H9 (cell line): ENCODE results near the gene TTC27. TPM values are rescaled to one million over a fixed set of nuclear protein-coding genes. Genes with fewer than 3 reads are reported as not detected.

ENCODE experiments used
- DNase-seq: peaks from one replicate; pipeline ENCODE4 v3.0.0-alpha.2; 2017
- H2AFZ ChIP-seq: one replicate; pipeline ENCODE4 v1.6.1; 2013; ENCODE audit warnings: mild to moderate bottlenecking, low read length, control low read depth, moderate library complexity
- H2AK5ac ChIP-seq: 2 replicates; pipeline ENCODE4 v1.6.1; 2013; ENCODE audit warnings: low read length, control low read depth, mixed read lengths; ENCODE audit not compliant: insufficient read length
- H2BK120ac ChIP-seq: one replicate; pipeline ENCODE4 v1.6.1; 2013; ENCODE audit warnings: low read depth, mild to moderate bottlenecking, low read length, control low read depth, inconsistent platforms; ENCODE audit not compliant: poor library complexity, severe bottlenecking
- H2BK12ac ChIP-seq: 2 replicates; pipeline ENCODE4 v1.6.1; 2013; ENCODE audit warnings: low read length, control low read depth, mixed read lengths, low read depth; ENCODE audit not compliant: insufficient read length
- H2BK15ac ChIP-seq: 2 replicates; pipeline ENCODE4 v1.6.1; 2013; ENCODE audit warnings: low read depth, low read length, control low read depth
- H2BK20ac ChIP-seq: one replicate; pipeline ENCODE4 v1.6.1; 2013; ENCODE audit warnings: low read depth, mild to moderate bottlenecking, low read length, control low read depth, inconsistent platforms; ENCODE audit not compliant: poor library complexity, severe bottlenecking
- H2BK5ac ChIP-seq: 2 replicates; pipeline ENCODE4 v1.6.1; 2013; ENCODE audit warnings: low read length, control low read depth, mixed read lengths; ENCODE audit not compliant: insufficient read length
- H3K14ac ChIP-seq: 2 replicates; pipeline ENCODE4 v1.6.1; 2013; ENCODE audit warnings: low read length, control low read depth; ENCODE audit not compliant: insufficient read depth
- H3K18ac ChIP-seq: 2 replicates; pipeline ENCODE4 v1.6.1; 2013; ENCODE audit warnings: low read depth, mild to moderate bottlenecking, mixed read lengths, low read length, control low read depth; ENCODE audit not compliant: insufficient read length
- H3K23ac ChIP-seq: 2 replicates; pipeline ENCODE4 v1.6.1; 2013; ENCODE audit warnings: low read length, control low read depth, mixed read lengths, low read depth; ENCODE audit not compliant: insufficient read length
- H3K23me2 ChIP-seq: 2 replicates; pipeline ENCODE4 v1.6.1; 2013; ENCODE audit warnings: low read depth, mild to moderate bottlenecking, mixed read lengths, low read length, control low read depth; ENCODE audit not compliant: insufficient read length, poor library complexity, severe bottlenecking
- H3K27ac ChIP-seq: 2 replicates; pipeline ENCODE4 v1.5.1; 2013; ENCODE audit warnings: low read length, control low read depth, mixed read lengths, low read depth; ENCODE audit not compliant: insufficient read length
- H3K27me3 ChIP-seq: 2 replicates; pipeline ENCODE4 v1.6.1; 2013; ENCODE audit warnings: low read length, control low read depth, inconsistent platforms; ENCODE audit not compliant: insufficient read depth
- H3K4ac ChIP-seq: 2 replicates; pipeline ENCODE4 v1.6.1; 2013; ENCODE audit warnings: low read depth, mild to moderate bottlenecking, control low read depth, inconsistent platforms, low read length, moderate library complexity
- H3K4me1 ChIP-seq: 2 replicates; pipeline ENCODE4 v1.6.1; 2013; ENCODE audit warnings: low read length, control low read depth, inconsistent platforms; ENCODE audit not compliant: insufficient read depth
- H3K4me2 ChIP-seq: 2 replicates; pipeline ENCODE4 v1.6.1; 2013; ENCODE audit warnings: low read length, control low read depth, mixed read lengths; ENCODE audit not compliant: insufficient read length, insufficient read depth
- H3K56ac ChIP-seq: 2 replicates; pipeline ENCODE4 v1.6.1; 2013; ENCODE audit warnings: low read depth, mild to moderate bottlenecking, mixed read lengths, low read length, control low read depth; ENCODE audit not compliant: insufficient read length
- H3K79me1 ChIP-seq: 2 replicates; pipeline ENCODE4 v1.6.1; 2013; ENCODE audit warnings: low read depth, mild to moderate bottlenecking, moderate library complexity, low read length, control low read depth, inconsistent platforms; ENCODE audit not compliant: insufficient read depth, poor library complexity, severe bottlenecking
- H3K79me2 ChIP-seq: 2 replicates; pipeline ENCODE4 v1.6.1; 2013; ENCODE audit warnings: low read length, control low read depth, inconsistent platforms; ENCODE audit not compliant: insufficient read depth
- H3K9ac ChIP-seq: 2 replicates; pipeline ENCODE4 v1.6.1; 2013; ENCODE audit warnings: low read length, control low read depth, mixed read lengths; ENCODE audit not compliant: insufficient read length; ENCODE audit errors: extremely low read depth
- H3K9me3 ChIP-seq: one replicate; pipeline ENCODE4 v1.6.1; 2013; ENCODE audit warnings: low read depth, low read length, inconsistent platforms; ENCODE audit not compliant: control insufficient read depth
- H3T11ph ChIP-seq: one replicate; pipeline ENCODE4 v1.6.1; 2013; ENCODE audit warnings: mild to moderate bottlenecking, low read length, control low read depth, inconsistent platforms
- H4K20me1 ChIP-seq: one replicate; pipeline ENCODE4 v1.6.1; 2013; ENCODE audit not compliant: control insufficient read depth, insufficient read length, insufficient read depth
- H4K5ac ChIP-seq: 2 replicates; pipeline ENCODE4 v1.6.1; 2013; ENCODE audit warnings: low read depth, mild to moderate bottlenecking, mixed read lengths, low read length, control low read depth; ENCODE audit not compliant: insufficient read length
- H4K8ac ChIP-seq: replicated peaks from 2 replicates; pipeline ENCODE4 v1.6.1; 2013; ENCODE audit warnings: low read length, control low read depth, mixed read lengths, low read depth; ENCODE audit not compliant: insufficient read length
- H4K91ac ChIP-seq: 2 replicates; pipeline ENCODE4 v1.6.1; 2013; ENCODE audit warnings: low read depth, mild to moderate bottlenecking, moderate library complexity, mixed read lengths, low read length, control low read depth; ENCODE audit not compliant: insufficient read length
- H3K27ac Mint-ChIP-seq, 3 experiments: 2 replicates in 2 of 3; 3 replicates in 1 of 3; pipeline ENCODE4 v1.8.0; 2020 to 2021; ENCODE audit warnings: mixed read lengths in 3 of 3, mild to moderate bottlenecking in 1 of 3, moderate library complexity in 1 of 3
- H3K27me3 Mint-ChIP-seq: 2 replicates; pipeline ENCODE4 v1.8.0; 2021; ENCODE audit warnings: low read depth, mild to moderate bottlenecking, moderate library complexity, mixed read lengths
- H3K36me3 Mint-ChIP-seq, 3 experiments: 2 replicates in 2 of 3; 3 replicates in 1 of 3; pipeline ENCODE4 v1.8.0; 2020 to 2021; ENCODE audit warnings: low read depth in 3 of 3, mixed read lengths in 3 of 3; ENCODE audit not compliant: insufficient read depth in 1 of 3
- H3K4me1 Mint-ChIP-seq, 2 experiments: 2 replicates each; pipeline ENCODE4 v1.8.0; 2020; ENCODE audit warnings: mixed read lengths in 2 of 2
- H3K4me3 Mint-ChIP-seq, 2 experiments: 2 replicates in 1 of 2; 3 replicates in 1 of 2; pipeline ENCODE4 v1.8.0; 2020 to 2021; ENCODE audit warnings: mild to moderate bottlenecking in 2 of 2, mixed read lengths in 2 of 2, moderate library complexity in 1 of 2
- H3K9me3 Mint-ChIP-seq, 2 experiments: 2 replicates in 1 of 2; 3 replicates in 1 of 2; pipeline ENCODE4 v1.8.0; 2020; ENCODE audit warnings: mild to moderate bottlenecking in 2 of 2, mixed read lengths in 2 of 2, moderate library complexity in 1 of 2
- CTCF ChIP-seq: fragments of 200-600 bp; sonication (generic); conservative IDR thresholded peaks from 3 replicates; pipeline ENCODE4 v1.8.0; 2021; ENCODE audit warnings: antibody characterized with exemption, mild to moderate bottlenecking
- WGBS: extraction: QIAGEN DNeasy Blood & Tissue Kit; methylation state at CpG from one replicate; pipeline ENCODE4 v1.1.7; 2013; ENCODE audit warnings: missing lambda C conversion rate, low lambda C conversion rate, mixed read lengths; ENCODE audit not compliant: insufficient read length; ENCODE audit errors: extremely low coverage; 5-methylcytosine and 5-hydroxymethylcytosine counted together
- total RNA-seq: library from RNA; stranded (reverse); gene quantifications from 2 replicates; pipeline ENCODE4 v1.2.1, GENCODE V29; 2021

The TTC27 gene
- total RNA-seq, 1 experiment from 2014 or later: 26.0 TPM

- Histone ChIP-seq H3K14ac (no peak overlapping the region), H3K9ac (no peak overlapping the region), H4K91ac (no peak overlapping the region), H3K23ac (no peak overlapping the region), H3K27me3 (no peaks in the 10 kb centered on the region), H2BK20ac (no peak overlapping the region), H2AFZ (no peak overlapping the region), H2BK120ac (no peak overlapping the region), H3K4ac (no peak overlapping the region), H3K4me2 (no peak overlapping the region), H3K79me2 (no peaks in the 10 kb centered on the region; the same call in 1 of the 2 replicates), H3K23me2 (no peaks in the 10 kb centered on the region), H2BK5ac (no peak overlapping the region), H3T11ph (no peak overlapping the region), H3K18ac (no peak overlapping the region), H2BK15ac (no peak overlapping the region), H3K27ac (no peak overlapping the region), H3K4me1 (no peaks in the 10 kb centered on the region), H3K9me3 (no peaks in the 10 kb centered on the region), H3K56ac (no peak overlapping the region), H2BK12ac (no peak overlapping the region), H4K8ac (no peak overlapping the region), H3K79me1 (no peaks in the 10 kb centered on the region), H2AK5ac (no peak overlapping the region), H4K5ac (no peak overlapping the region), H4K20me1 (no peaks in the 10 kb centered on the region)
- Mint-ChIP-seq H3K9me3 (no peaks in the 10 kb centered on the region), H3K4me1 (peaks cover 4 to 5% of the 10 kb centered on the region in 2 experiments; a peak in 2 of 4 replicates), H3K4me3 (no peak overlapping the region), H3K27me3 (no peaks in the 10 kb centered on the region; the same call in 1 of the 2 replicates), H3K36me3 (no peaks in the 10 kb centered on the region; a peak in 1 of 7 replicates), H3K27ac (no peak overlapping the region)
- WGBS: no CpG with 5 or more reads among the region's 7 CpGs
- no peak for DNase-seq
- no peak for TF ChIP-seq CTCF
Measured at GRCh38 chr2:32838418-32838817, 210.6 kb downstream of the TTC27 start.
